Measurements from ENCODE around the gene GMPR.

GRCh38 chr6:16204653-16205376, 33.6 kb upstream of the GMPR start:
- TF ChIP-seq CTCF (conservative IDR thresholded peaks at IDR 0.05) (no peak), EZH2 (IDR thresholded peaks at IDR 0.05; ENCODE audit: low read depth) (no peak)

All from PC-9 (cell line).